Stimulated activated CD4-positive, alpha-beta T cell treated with anti-CD3 and anti-CD28 coated beads, TNF-alpha, amount 100 ng/mL, for 1 hour (primary cell): ENCODE results near the gene SHC3.

Experiments used
- DNase-seq, 3 donors: peaks; one replicate each; pipeline ENCODE4 v3.0.0-alpha.2; 2020; ENCODE audit warnings: low read depth in 3 of 3, low spot score in 1 of 3

SHC3 gene

DNA sequence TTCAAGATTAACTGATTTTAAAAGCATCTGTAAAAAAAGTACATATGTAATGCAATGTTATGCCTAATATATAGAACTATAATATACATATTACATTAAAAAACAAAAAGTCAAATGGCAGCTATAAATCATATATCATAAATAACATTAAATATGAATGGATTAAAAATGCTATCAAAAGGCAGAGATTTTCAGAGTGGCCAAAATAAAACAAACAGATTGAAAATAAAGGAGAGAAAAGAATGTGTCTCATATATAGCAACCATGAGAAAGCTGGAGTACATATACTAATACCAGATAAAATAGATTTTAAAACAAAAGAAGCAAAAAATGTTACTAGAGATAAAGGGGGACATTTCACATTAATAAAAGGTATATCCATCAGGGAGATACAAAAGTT is 148.8 kb downstream of the SHC3 start:
- DNase-seq = no peak

GRCh38 chr9:89026876-89027275 is 151.7 kb downstream of the SHC3 start:
- no peak for DNase-seq

DNA sequence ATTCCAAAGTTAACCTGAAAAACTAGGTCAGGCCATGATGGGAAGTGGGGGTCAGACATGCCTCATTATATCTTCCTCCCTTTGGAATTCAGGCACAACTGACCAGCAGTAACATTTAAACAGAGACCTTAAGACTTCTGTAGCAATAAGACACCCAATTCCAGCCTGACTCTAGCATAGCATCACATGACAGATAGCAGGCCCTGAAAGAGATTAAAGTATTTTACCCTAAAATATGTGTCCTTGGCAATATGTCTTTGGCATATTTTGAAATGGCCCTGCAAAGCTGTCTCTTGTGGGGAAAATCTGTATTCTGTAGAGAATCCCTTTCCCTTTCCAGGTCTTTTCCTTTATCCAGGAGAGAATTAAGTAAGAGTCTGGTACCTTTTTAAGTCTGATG is 153.1 kb downstream of the SHC3 start:
- DNase-seq = no peak

GRCh38 chr9:89024727-89025126 is 153.9 kb downstream of the SHC3 start:
- DNase-seq = no peak

DNA sequence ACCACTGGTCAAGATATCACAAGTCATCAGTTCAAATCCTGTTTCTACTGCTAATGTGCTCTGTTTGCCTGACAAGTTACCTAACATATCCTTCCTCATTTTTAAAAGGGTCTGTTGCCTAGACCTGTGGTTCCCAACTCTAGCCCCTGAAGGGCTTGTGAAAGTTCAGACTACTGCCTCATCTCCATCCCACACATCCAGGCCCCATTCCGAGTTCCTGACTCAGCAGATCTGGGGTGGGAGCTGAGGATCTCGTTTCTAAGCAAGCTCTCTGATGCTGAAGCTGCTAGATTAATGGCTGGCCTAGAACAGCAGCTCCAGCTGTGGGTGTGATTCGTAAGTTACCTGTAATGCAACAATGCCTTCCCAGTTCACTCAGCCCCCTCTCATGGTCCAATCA is 154.9 kb downstream of the SHC3 start:
- DNase-seq = no peak

- no peak for DNase-seq
Measured at GRCh38 chr9:89022902-89023301, 155.7 kb downstream of the SHC3 start.

DNA sequence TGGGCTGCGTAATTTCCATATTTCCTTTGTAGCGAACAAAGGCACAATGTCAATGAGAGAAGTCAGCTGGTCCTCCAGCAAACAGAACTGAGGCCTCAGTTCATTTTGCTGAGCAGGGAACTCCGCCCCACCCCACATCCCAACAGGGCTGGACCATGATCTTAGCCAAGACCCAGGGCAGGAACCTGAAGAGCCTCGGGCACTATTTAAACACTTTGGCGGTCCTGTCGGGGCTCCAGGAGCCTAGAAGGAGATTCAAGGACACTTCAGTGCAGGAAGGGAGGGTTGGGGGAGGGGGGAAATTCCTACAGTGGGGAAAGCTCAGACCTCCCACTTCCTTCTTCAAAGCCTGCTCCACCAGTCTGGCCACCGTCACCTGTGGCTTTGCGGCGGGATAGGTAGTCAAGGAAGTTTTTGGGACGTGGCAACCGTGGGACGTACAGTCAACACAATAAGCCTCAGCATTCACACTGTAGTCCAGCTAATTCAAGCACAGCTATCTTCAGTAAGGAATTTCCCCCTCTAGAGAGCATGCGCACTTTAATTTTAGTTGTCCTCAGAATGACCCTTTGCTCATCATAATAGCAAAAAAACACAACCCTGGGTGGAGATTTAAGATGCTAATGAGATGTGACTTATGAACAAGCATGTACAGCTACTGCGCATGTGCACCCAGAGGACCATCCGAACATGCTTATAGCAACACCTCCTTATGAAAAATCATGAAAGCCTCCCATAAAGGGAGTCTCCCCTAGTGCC is 156.4 kb downstream of the SHC3 start:
- DNase-seq = no peak

GRCh38 chr9:89021154-89021803 is 157.3 kb downstream of the SHC3 start:
- no peak for DNase-seq

DNA sequence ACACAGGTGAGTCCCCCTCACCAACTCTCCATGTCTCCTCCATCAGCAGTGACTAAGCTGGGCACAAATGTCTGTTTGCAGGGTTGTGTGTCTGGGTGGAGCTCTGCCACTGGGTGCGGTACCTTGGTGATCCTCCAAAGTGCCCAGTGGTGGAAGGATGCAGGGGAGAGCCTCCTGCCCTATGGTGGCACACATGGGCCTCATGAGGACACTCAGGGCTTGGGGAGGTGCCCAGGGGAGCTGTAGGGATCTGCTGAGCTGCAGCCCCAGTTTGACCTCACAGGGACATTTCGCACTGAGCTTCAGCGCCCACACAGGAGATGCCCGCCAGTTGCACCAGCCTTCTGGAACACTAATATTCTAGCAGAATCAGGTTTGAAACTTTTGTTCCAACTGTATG is 157.9 kb downstream of the SHC3 start:
- DNase-seq = no peak

- DNase-seq = no peak
Measured at GRCh38 chr9:89015336-89015735, 163.3 kb downstream of the SHC3 start.

GRCh38 chr9:89014153-89014552 is 164.5 kb downstream of the SHC3 start:
- no peak for DNase-seq

GRCh38 chr9:89013660-89014059 is 165.0 kb downstream of the SHC3 start:
- DNase-seq = no peak

GRCh38 chr9:89012294-89013042 is 166.2 kb downstream of the SHC3 start:
- DNase-seq = no peak

- no peak for DNase-seq
Measured at GRCh38 chr9:89011683-89012082, 166.9 kb downstream of the SHC3 start.

DNA sequence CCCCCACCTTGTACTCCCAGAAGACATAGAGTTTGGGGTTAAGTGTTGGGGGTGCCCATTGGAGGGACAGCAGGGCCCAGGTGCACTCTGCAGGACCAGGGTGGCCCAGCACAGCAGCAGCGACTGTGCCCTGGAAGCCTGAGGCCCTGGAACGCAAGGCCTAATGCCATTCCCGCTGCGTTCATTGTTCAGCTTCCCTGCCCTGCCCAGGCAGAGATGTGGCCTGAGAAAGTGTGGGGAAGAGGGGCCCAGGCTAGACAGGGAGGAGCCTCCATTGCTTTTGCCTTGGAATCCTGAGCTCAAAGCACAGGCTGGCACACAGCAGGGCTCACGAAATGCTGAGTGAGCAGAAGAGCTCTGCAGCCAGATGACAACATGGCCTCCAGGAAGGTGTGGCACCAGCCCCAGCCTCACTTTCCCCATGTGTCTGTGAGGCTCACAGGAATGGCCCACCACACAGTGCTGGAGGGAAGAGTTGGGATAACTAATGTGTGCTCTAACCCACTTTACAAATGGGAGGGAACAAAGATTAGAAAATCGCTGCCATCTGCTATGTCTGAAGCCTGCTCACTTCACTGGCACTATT is 168.0 kb downstream of the SHC3 start:
- no peak for DNase-seq

DNA sequence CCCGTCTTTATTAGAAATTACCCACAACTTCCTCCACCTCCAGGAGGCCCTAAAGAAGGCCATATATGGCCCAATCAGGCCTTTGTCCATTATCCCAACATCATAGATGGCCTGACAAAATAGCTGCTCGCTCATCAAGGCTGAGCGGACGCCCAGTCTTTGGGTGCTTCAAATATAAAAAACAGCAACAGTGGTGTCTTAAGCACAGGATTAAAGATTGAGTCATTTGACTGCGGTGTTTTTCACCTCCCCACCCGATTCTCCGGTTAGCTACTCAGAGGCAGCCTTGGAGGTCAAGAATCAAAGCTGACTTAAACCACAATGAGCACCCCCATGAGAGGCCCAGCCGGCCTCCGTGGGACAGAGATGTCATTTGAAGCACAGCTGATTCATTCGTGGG is 168.6 kb downstream of the SHC3 start:
- no peak for DNase-seq

DNA sequence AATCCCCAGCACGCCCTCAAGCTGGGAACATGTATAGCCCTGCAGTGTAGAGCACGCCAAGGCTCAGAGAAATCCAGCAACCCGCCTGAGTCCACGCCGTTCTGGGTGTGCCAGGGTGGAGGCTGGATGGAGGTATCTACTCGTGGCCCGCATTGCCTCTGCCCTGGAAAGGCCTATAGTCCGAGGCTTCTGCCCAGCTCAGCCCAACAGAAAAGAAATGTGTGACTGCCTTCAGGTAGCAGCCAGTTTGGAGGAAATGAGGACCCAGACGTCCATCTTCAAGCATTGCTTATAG is 169.1 kb downstream of the SHC3 start:
- no peak for DNase-seq

GRCh38 chr9:89008744-89009545 is 169.7 kb downstream of the SHC3 start:
- no peak for DNase-seq

- no peak for DNase-seq
Measured at GRCh38 chr9:89008055-89008743, 170.4 kb downstream of the SHC3 start.
